Measurements from ENCODE around the gene SASH3. TPM values are rescaled to one million over a fixed set of nuclear protein-coding genes. Genes with fewer than 3 reads are reported as not detected.

SASH3 gene
- total and polyA plus RNA-seq, 5 donors from 2014 or later: 117 to 205 (median 191) TPM

GRCh38 chrX:129748305-129748704 lies 31.4 kb upstream of the SASH3 start:
- H3K4me3 Mint-ChIP-seq: no peak overlapping the region
- no peaks in the 10 kb centered on the region for H3K27me3 Mint-ChIP-seq
- Histone ChIP-seq H3K27ac (ENCODE audit: insufficient read depth, low read length, poor library complexity, severe bottlenecking) (no peak overlapping the region), H3K4me3 (ENCODE audit: low read depth, low read length) (no peak overlapping the region), H3K4me1 (ENCODE audit: control insufficient read depth, insufficient read depth, low read length, poor library complexity, severe bottlenecking) (peaks cover 14% of the 10 kb centered on the region), H3K36me3 (ENCODE audit: control insufficient read depth, insufficient read depth, low read length) (no peaks in the 10 kb centered on the region), H3K27me3 (ENCODE audit: control insufficient read depth, insufficient read depth, low read length) (no peaks in the 10 kb centered on the region), H3K9me3 (ENCODE audit: control insufficient read depth in 2 of 2, low read length in 2 of 2) (no peaks in the 10 kb centered on the region)
- H3K36me3 Mint-ChIP-seq: no peaks in the 10 kb centered on the region
- H3K27ac Mint-ChIP-seq: no peak overlapping the region
- H3K9me3 Mint-ChIP-seq: no peaks in the 10 kb centered on the region
- peaks cover 0 to 33% (median 21%) of the 10 kb centered on the region in 4 donors for H3K4me1 Mint-ChIP-seq
- DNase-seq (no peak), ATAC-seq (ENCODE audit: low read depth in 2 of 2) (no peak)

GRCh38 chrX:129749069-129749468 lies 30.7 kb upstream of the SASH3 start:
- no peaks in the 10 kb centered on the region for H3K36me3 Mint-ChIP-seq
- H3K4me3 Mint-ChIP-seq: no peak overlapping the region
- H3K4me1 Mint-ChIP-seq: peaks cover 0 to 30% (median 23%) of the 10 kb centered on the region in 4 donors
- no peak for ATAC-seq (ENCODE audit: low read depth in 2 of 2)
- no peaks in the 10 kb centered on the region for H3K27me3 Mint-ChIP-seq
- H3K9me3 Mint-ChIP-seq: no peaks in the 10 kb centered on the region
- peak overlapping the region in 1 of 3 donors; percentile 89 for H3K27ac Mint-ChIP-seq
- Histone ChIP-seq H3K4me3 (ENCODE audit: low read depth, low read length) (no peak overlapping the region), H3K9me3 (ENCODE audit: control insufficient read depth in 2 of 2, low read length in 2 of 2) (no peaks in the 10 kb centered on the region), H3K4me1 (ENCODE audit: control insufficient read depth, insufficient read depth, low read length, poor library complexity, severe bottlenecking) (peaks cover 17% of the 10 kb centered on the region), H3K27ac (ENCODE audit: insufficient read depth, low read length, poor library complexity, severe bottlenecking) (no peak overlapping the region), H3K27me3 (ENCODE audit: control insufficient read depth, insufficient read depth, low read length) (no peaks in the 10 kb centered on the region), H3K36me3 (ENCODE audit: control insufficient read depth, insufficient read depth, low read length) (no peaks in the 10 kb centered on the region)
- DNase-seq: no peak

- no peaks in the 10 kb centered on the region for H3K36me3 ChIP-seq (ENCODE audit: control insufficient read depth, insufficient read depth, low read length)
- peaks cover 22% of the 10 kb centered on the region for H3K4me1 ChIP-seq (ENCODE audit: control insufficient read depth, insufficient read depth, low read length, poor library complexity, severe bottlenecking)
- no peak overlapping the region for H3K27ac Mint-ChIP-seq
- no peaks in the 10 kb centered on the region for H3K9me3 Mint-ChIP-seq
- peaks cover 0 to 30% (median 12%) of the 10 kb centered on the region in 4 donors for H3K4me1 Mint-ChIP-seq
- no peaks in the 10 kb centered on the region for H3K27me3 Mint-ChIP-seq
- no peaks in the 10 kb centered on the region for H3K27me3 ChIP-seq (ENCODE audit: control insufficient read depth, insufficient read depth, low read length)
- no peak overlapping the region for H3K4me3 ChIP-seq (ENCODE audit: low read depth, low read length)
- DNase-seq (no peak), ATAC-seq (ENCODE audit: low read depth in 2 of 2) (no peak)
- no peaks in the 10 kb centered on the region for H3K9me3 ChIP-seq (ENCODE audit: control insufficient read depth in 2 of 2, low read length in 2 of 2)
- H3K36me3 Mint-ChIP-seq: no peaks in the 10 kb centered on the region
- H3K4me3 Mint-ChIP-seq: no peak overlapping the region
- H3K27ac ChIP-seq (ENCODE audit: insufficient read depth, low read length, poor library complexity, severe bottlenecking): no peak overlapping the region
These were observed 28.8 kb upstream of the SASH3 start for GRCh38 chrX:129750971-129751370.

GRCh38 chrX:129754056-129755024 lies 25.4 kb upstream of the SASH3 start:
- Mint-ChIP-seq H3K4me1 (peaks cover 0 to 59% (median 22%) of the 10 kb centered on the region in 4 donors), H3K4me3 (peak overlapping the region in 3 of 4 donors; percentile 56 to 65 (median 57)), H3K27ac (peak overlapping the region; percentile 30 to 97 (median 46)), H3K36me3 (no peaks in the 10 kb centered on the region), H3K27me3 (no peaks in the 10 kb centered on the region), H3K9me3 (peaks cover 0 to 1% (median 0%) of the 10 kb centered on the region in 7 donors)
- Histone ChIP-seq H3K36me3 (ENCODE audit: control insufficient read depth, insufficient read depth, low read length) (no peaks in the 10 kb centered on the region), H3K4me3 (ENCODE audit: low read depth, low read length) (no peak overlapping the region), H3K27ac (ENCODE audit: insufficient read depth, low read length, poor library complexity, severe bottlenecking) (no peak overlapping the region), H3K9me3 (ENCODE audit: control insufficient read depth in 2 of 2, low read length in 2 of 2) (no peaks in the 10 kb centered on the region), H3K27me3 (ENCODE audit: control insufficient read depth, insufficient read depth, low read length) (no peaks in the 10 kb centered on the region), H3K4me1 (ENCODE audit: control insufficient read depth, insufficient read depth, low read length, poor library complexity, severe bottlenecking) (peaks cover 47% of the 10 kb centered on the region)
- DNase-seq: peak in 1 of 3 donors; percentile 38
- no peak for ATAC-seq (ENCODE audit: low read depth in 2 of 2)

GRCh38 chrX:129755779-129756650 lies 23.7 kb upstream of the SASH3 start:
- H3K4me3 Mint-ChIP-seq: peak overlapping the region; percentile 56 to 83 (median 68)
- no peaks in the 10 kb centered on the region for H3K9me3 ChIP-seq (ENCODE audit: control insufficient read depth in 2 of 2, low read length in 2 of 2)
- ATAC-seq (ENCODE audit: low read depth in 2 of 2): peak; percentile 52 to 72
- peak overlapping the region; percentile 74 to 87 (median 85) for H3K27ac Mint-ChIP-seq
- H3K36me3 ChIP-seq (ENCODE audit: control insufficient read depth, insufficient read depth, low read length): no peaks in the 10 kb centered on the region
- H3K4me1 ChIP-seq (ENCODE audit: control insufficient read depth, insufficient read depth, low read length, poor library complexity, severe bottlenecking): peaks cover 63% of the 10 kb centered on the region
- H3K27me3 Mint-ChIP-seq: no peaks in the 10 kb centered on the region
- peak overlapping the region; percentile 32 for H3K4me3 ChIP-seq (ENCODE audit: low read depth, low read length)
- H3K4me1 Mint-ChIP-seq: peaks cover 6 to 75% (median 33%) of the 10 kb centered on the region in 4 donors
- H3K27me3 ChIP-seq (ENCODE audit: control insufficient read depth, insufficient read depth, low read length): no peaks in the 10 kb centered on the region
- peaks cover 0 to 1% (median 0%) of the 10 kb centered on the region in 7 donors for H3K9me3 Mint-ChIP-seq
- peak in 1 of 3 donors; percentile 84 for DNase-seq
- peak overlapping the region; percentile 61 for H3K27ac ChIP-seq (ENCODE audit: insufficient read depth, low read length, poor library complexity, severe bottlenecking)
- H3K36me3 Mint-ChIP-seq: no peaks in the 10 kb centered on the region

- H3K4me3 Mint-ChIP-seq: peak overlapping the region; percentile 21 to 91 (median 62)
- H3K27ac Mint-ChIP-seq: peak overlapping the region; percentile 80 to 91 (median 91)
- no peaks in the 10 kb centered on the region for H3K36me3 ChIP-seq (ENCODE audit: control insufficient read depth, insufficient read depth, low read length)
- peaks cover 3% of the 10 kb centered on the region for H3K36me3 Mint-ChIP-seq
- H3K4me1 ChIP-seq (ENCODE audit: control insufficient read depth, insufficient read depth, low read length, poor library complexity, severe bottlenecking): peaks cover 61% of the 10 kb centered on the region
- no peak overlapping the region for H3K4me3 ChIP-seq (ENCODE audit: low read depth, low read length)
- no peaks in the 10 kb centered on the region for H3K9me3 ChIP-seq (ENCODE audit: control insufficient read depth in 2 of 2, low read length in 2 of 2)
- DNase-seq (peak; percentile 24 to 88 (median 66)), ATAC-seq (ENCODE audit: low read depth in 2 of 2) (peak; percentile 79)
- peaks cover 0 to 1% (median 0%) of the 10 kb centered on the region in 7 donors for H3K9me3 Mint-ChIP-seq
- peaks cover 6 to 74% (median 23%) of the 10 kb centered on the region in 4 donors for H3K4me1 Mint-ChIP-seq
- no peaks in the 10 kb centered on the region for H3K27me3 Mint-ChIP-seq
- H3K27ac ChIP-seq (ENCODE audit: insufficient read depth, low read length, poor library complexity, severe bottlenecking): peak overlapping the region; percentile 66
- no peaks in the 10 kb centered on the region for H3K27me3 ChIP-seq (ENCODE audit: control insufficient read depth, insufficient read depth, low read length)
These were observed 20.1 kb upstream of the SASH3 start for GRCh38 chrX:129759576-129760061.

GRCh38 chrX:129760155-129760554 lies 19.6 kb upstream of the SASH3 start:
- Mint-ChIP-seq H3K27me3 (no peaks in the 10 kb centered on the region), H3K36me3 (peaks cover 3% of the 10 kb centered on the region), H3K27ac (peak overlapping the region; percentile 80 to 91 (median 91)), H3K4me3 (peak overlapping the region in 3 of 4 donors; percentile 53 to 91 (median 66)), H3K9me3 (peaks cover 0 to 1% (median 0%) of the 10 kb centered on the region in 7 donors), H3K4me1 (peaks cover 6 to 69% (median 23%) of the 10 kb centered on the region in 4 donors)
- Histone ChIP-seq H3K27ac (ENCODE audit: insufficient read depth, low read length, poor library complexity, severe bottlenecking) (peak overlapping the region; percentile 66), H3K4me3 (ENCODE audit: low read depth, low read length) (no peak overlapping the region), H3K9me3 (ENCODE audit: control insufficient read depth in 2 of 2, low read length in 2 of 2) (no peaks in the 10 kb centered on the region), H3K36me3 (ENCODE audit: control insufficient read depth, insufficient read depth, low read length) (no peaks in the 10 kb centered on the region), H3K4me1 (ENCODE audit: control insufficient read depth, insufficient read depth, low read length, poor library complexity, severe bottlenecking) (peaks cover 55% of the 10 kb centered on the region), H3K27me3 (ENCODE audit: control insufficient read depth, insufficient read depth, low read length) (no peaks in the 10 kb centered on the region)
- DNase-seq (no peak), ATAC-seq (ENCODE audit: low read depth in 2 of 2) (peak in 1 of 2 donors; percentile 4)
